HG02798 (cell line): Measurements from ENCODE around the gene LRRN1.
"Not testable (repeated sequence)": the region's sequence is repeated elsewhere in the genome, so short reads cannot be mapped to it uniquely, and the experiment has no call there.

Experiments
- ATAC-seq: cut with Tn5 transposase; IDR thresholded peaks from one replicate; pipeline ENCODE4 v1.9.1; 2021; ENCODE audit warnings: mild to moderate bottlenecking; ENCODE audit not compliant: unreplicated experiment, poor library complexity

Gene LRRN1

GRCh38 chr3:3806092-3806491 is 6.9 kb downstream of the LRRN1 start:
- ATAC-seq: no peak

- ATAC-seq: no peak
Observed at GRCh38 chr3:3806856-3807255, 7.6 kb downstream of the LRRN1 start.

- no peak for ATAC-seq
Observed at GRCh38 chr3:3813013-3813412, 13.8 kb downstream of the LRRN1 start.

- ATAC-seq: no peak
Observed at GRCh38 chr3:3815206-3815605, 16.0 kb downstream of the LRRN1 start.

GRCh38 chr3:3816034-3816433 is 16.8 kb downstream of the LRRN1 start:
- no peak for ATAC-seq

- ATAC-seq: no peak
Observed at GRCh38 chr3:3817865-3818264, 18.6 kb downstream of the LRRN1 start.

GRCh38 chr3:3821777-3822176 is 22.5 kb downstream of the LRRN1 start:
- no peak for ATAC-seq

- no peak for ATAC-seq
Observed at GRCh38 chr3:3825035-3825434, 25.8 kb downstream of the LRRN1 start.

GRCh38 chr3:3826521-3826920 is 27.3 kb downstream of the LRRN1 start:
- ATAC-seq: no peak

- ATAC-seq: no peak
Observed at GRCh38 chr3:3827111-3827510, 27.9 kb downstream of the LRRN1 start.

- ATAC-seq: not testable (repeated sequence)
Observed at GRCh38 chr3:3828417-3828816, 29.2 kb downstream of the LRRN1 start.

- no peak for ATAC-seq
Observed at GRCh38 chr3:3836845-3837244, 37.6 kb downstream of the LRRN1 start.

- ATAC-seq: no peak
Observed at GRCh38 chr3:3842356-3842755, 43.1 kb downstream of the LRRN1 start.

- ATAC-seq: no peak
Observed at GRCh38 chr3:3847994-3848922, 49.0 kb downstream of the LRRN1 start.

GRCh38 chr3:3848923-3849275 is 49.7 kb downstream of the LRRN1 start:
- no peak for ATAC-seq

- ATAC-seq: peak; percentile 80
Observed at GRCh38 chr3:3851621-3852323, 52.5 kb downstream of the LRRN1 start.

- no peak for ATAC-seq
Observed at GRCh38 chr3:3853544-3853943, 54.3 kb downstream of the LRRN1 start.

GRCh38 chr3:3855056-3855455 is 55.8 kb downstream of the LRRN1 start:
- no peak for ATAC-seq

- no peak for ATAC-seq
Observed at GRCh38 chr3:3860235-3860634, 61.0 kb downstream of the LRRN1 start.

GRCh38 chr3:3862534-3862933 is 63.3 kb downstream of the LRRN1 start:
- ATAC-seq: no peak

GRCh38 chr3:3875491-3875890 is 76.3 kb downstream of the LRRN1 start:
- ATAC-seq: no peak

- ATAC-seq: no peak
Observed at GRCh38 chr3:3881050-3881449, 81.8 kb downstream of the LRRN1 start.
